SU-DHL-6 (cell line): ENCODE results near the gene ORMDL3.

Source experiments
- H2AFZ ChIP-seq: fragments of 200-600 bp; sonication (generic); 2 replicates; pipeline ENCODE4 v1.6.1; 2014; ENCODE audit warnings: low read depth, mild to moderate bottlenecking, moderate library complexity, mixed read lengths, antibody characterized with exemption, low read length; ENCODE audit not compliant: severe bottlenecking
- H3F3A ChIP-seq: fragments of 200-600 bp; shearing (Covaris generic); 2 replicates; pipeline ENCODE4 v1.6.0; 2016; ENCODE audit warnings: antibody characterized with exemption, mild to moderate bottlenecking; ENCODE audit not compliant: insufficient read depth
- H3K27ac ChIP-seq: fragments of 200-600 bp; sonication (generic); 2 replicates; pipeline ENCODE4 v1.5.1; 2016; ENCODE audit warnings: low read depth, mild to moderate bottlenecking, low read length, moderate library complexity, mixed read lengths
- H3K27me3 ChIP-seq: fragments of 200-600 bp; sonication (generic), shearing (Covaris generic); 2 replicates; pipeline ENCODE4 v1.6.0; 2014; ENCODE audit warnings: mild to moderate bottlenecking, low read length
- H3K36me3 ChIP-seq: fragments of 200-600 bp; sonication (generic); 2 replicates; pipeline ENCODE4 v1.6.1; 2014; ENCODE audit warnings: mild to moderate bottlenecking, low read length, mixed read lengths
- H3K4me2 ChIP-seq: fragments of 300-600, 200-600 bp; shearing (Covaris generic), sonication (generic); 2 replicates; pipeline ENCODE4 v1.6.0; 2014; ENCODE audit warnings: low read length, low read depth, mild to moderate bottlenecking; ENCODE audit not compliant: poor library complexity, severe bottlenecking
- H3K4me3 ChIP-seq: fragments of 200-600 bp; sonication (generic); 2 replicates; pipeline ENCODE4 v1.5.1; 2014; ENCODE audit warnings: antibody characterized with exemption, low read length, mild to moderate bottlenecking, mixed read lengths; ENCODE audit not compliant: insufficient read depth, poor library complexity, severe bottlenecking
- H3K79me2 ChIP-seq: fragments of 200-600 bp; sonication (generic); 2 replicates; pipeline ENCODE4 v1.6.1; 2014; ENCODE audit warnings: mild to moderate bottlenecking, low read length, moderate library complexity; ENCODE audit not compliant: insufficient read depth
- H3K9ac ChIP-seq: fragments of 200-600 bp; sonication (generic); 2 replicates; pipeline ENCODE4 v1.7.0; 2014; ENCODE audit warnings: mild to moderate bottlenecking, low read length
- H3K9me2 ChIP-seq: fragments of 200-600 bp; sonication (generic); replicated peaks from 2 replicates; pipeline ENCODE4 v1.6.1; 2014; ENCODE audit warnings: low read length; ENCODE audit not compliant: insufficient read depth
- H3K9me3 ChIP-seq: fragments of 200-600 bp; sonication (generic); 2 replicates; pipeline ENCODE4 v1.6.1; 2014; ENCODE audit warnings: low read length, mixed read lengths; ENCODE audit not compliant: insufficient read depth
- H4K20me1 ChIP-seq: fragments of 200-600 bp; sonication (generic); 2 replicates; pipeline ENCODE4 v1.6.1; 2014; ENCODE audit warnings: low read depth, mild to moderate bottlenecking, antibody characterized with exemption, low read length, moderate library complexity, mixed read lengths
- CTCF ChIP-seq: fragments of 200-600 bp; sonication (generic); IDR thresholded peaks from one replicate; pipeline ENCODE4 v1.5.1; 2017; ENCODE audit warnings: antibody characterized with exemption, mild to moderate bottlenecking, low read length, moderate library complexity; ENCODE audit not compliant: insufficient read depth, poor library complexity, severe bottlenecking
- EZH2phosphoT487 ChIP-seq: fragments of 200-600 bp; sonication (generic), shearing (Covaris generic); conservative IDR thresholded peaks from 2 replicates; pipeline ENCODE4 v1.6.1; 2018; ENCODE audit warnings: mild to moderate bottlenecking, antibody characterized with exemption, low read length, moderate library complexity, mixed read lengths

The ORMDL3 gene

GRCh38 chr17:39935909-39936308 lies 8.5 kb upstream of the ORMDL3 start:
- no peaks in the 10 kb centered on the region for H3F3A ChIP-seq
- no peak overlapping the region for H3K4me3 ChIP-seq
- no peaks in the 10 kb centered on the region for H3K79me2 ChIP-seq
- no peaks in the 10 kb centered on the region for H3K36me3 ChIP-seq
- H2AFZ ChIP-seq = no peak overlapping the region
- H3K9me2 ChIP-seq = no peaks in the 10 kb centered on the region
- no peak overlapping the region for H3K9ac ChIP-seq
- H3K4me2 ChIP-seq = no peak overlapping the region
- no peaks in the 10 kb centered on the region for H3K27me3 ChIP-seq
- H4K20me1 ChIP-seq = no peaks in the 10 kb centered on the region
- no peak overlapping the region for H3K27ac ChIP-seq
- H3K9me3 ChIP-seq = no peaks in the 10 kb centered on the region
- no peak for TF ChIP-seq EZH2phosphoT487

GRCh38 chr17:39934324-39934723 lies 6.9 kb upstream of the ORMDL3 start:
- no peaks in the 10 kb centered on the region for H3K9me3 ChIP-seq

DNA sequence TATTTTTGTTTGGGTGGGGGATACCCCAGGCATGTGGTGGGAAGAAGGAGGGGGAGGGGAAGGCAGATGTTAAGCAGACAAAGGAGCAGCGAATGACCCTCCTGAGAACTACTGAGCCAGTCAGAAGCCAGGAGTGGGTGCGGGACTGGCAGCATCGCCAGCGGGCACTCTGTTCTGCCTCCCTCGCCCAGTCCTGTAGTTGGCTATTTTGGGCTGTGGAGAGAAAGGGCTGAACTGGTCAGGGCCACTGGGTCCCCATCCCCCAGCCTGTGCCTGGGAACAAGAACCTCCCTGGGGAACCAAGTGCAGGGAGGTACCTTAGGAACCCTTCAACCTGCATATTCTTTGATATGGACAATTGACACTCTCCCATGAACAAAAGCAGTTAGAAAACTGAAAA lies 6.5 kb upstream of the ORMDL3 start:
- Histone ChIP-seq H3K4me2 (no peak overlapping the region), H3F3A (no peaks in the 10 kb centered on the region), H3K9me2 (no peaks in the 10 kb centered on the region), H2AFZ (no peak overlapping the region), H3K9me3 (no peaks in the 10 kb centered on the region), H3K27me3 (no peaks in the 10 kb centered on the region), H3K27ac (no peak overlapping the region), H3K9ac (no peak overlapping the region), H3K4me3 (no peak overlapping the region), H4K20me1 (no peaks in the 10 kb centered on the region), H3K79me2 (no peaks in the 10 kb centered on the region), H3K36me3 (no peaks in the 10 kb centered on the region)
- no peak for TF ChIP-seq EZH2phosphoT487
- no peak for TF ChIP-seq CTCF

More at GRCh38 chr17:39934324-39934723, 6.9 kb upstream of the ORMDL3 start:
- H3K9me2 ChIP-seq = no peaks in the 10 kb centered on the region
- no peaks in the 10 kb centered on the region for H3K27me3 ChIP-seq
- no peak overlapping the region for H2AFZ ChIP-seq
- no peaks in the 10 kb centered on the region for H4K20me1 ChIP-seq
- H3K4me3 ChIP-seq = no peak overlapping the region
- H3K4me2 ChIP-seq = no peak overlapping the region
- no peak overlapping the region for H3K9ac ChIP-seq
- no peaks in the 10 kb centered on the region for H3K79me2 ChIP-seq
- H3K36me3 ChIP-seq = no peaks in the 10 kb centered on the region
- TF ChIP-seq EZH2phosphoT487 = no peak
- no peak for TF ChIP-seq CTCF
- H3K27ac ChIP-seq = no peak overlapping the region
- H3F3A ChIP-seq = no peaks in the 10 kb centered on the region

DNA sequence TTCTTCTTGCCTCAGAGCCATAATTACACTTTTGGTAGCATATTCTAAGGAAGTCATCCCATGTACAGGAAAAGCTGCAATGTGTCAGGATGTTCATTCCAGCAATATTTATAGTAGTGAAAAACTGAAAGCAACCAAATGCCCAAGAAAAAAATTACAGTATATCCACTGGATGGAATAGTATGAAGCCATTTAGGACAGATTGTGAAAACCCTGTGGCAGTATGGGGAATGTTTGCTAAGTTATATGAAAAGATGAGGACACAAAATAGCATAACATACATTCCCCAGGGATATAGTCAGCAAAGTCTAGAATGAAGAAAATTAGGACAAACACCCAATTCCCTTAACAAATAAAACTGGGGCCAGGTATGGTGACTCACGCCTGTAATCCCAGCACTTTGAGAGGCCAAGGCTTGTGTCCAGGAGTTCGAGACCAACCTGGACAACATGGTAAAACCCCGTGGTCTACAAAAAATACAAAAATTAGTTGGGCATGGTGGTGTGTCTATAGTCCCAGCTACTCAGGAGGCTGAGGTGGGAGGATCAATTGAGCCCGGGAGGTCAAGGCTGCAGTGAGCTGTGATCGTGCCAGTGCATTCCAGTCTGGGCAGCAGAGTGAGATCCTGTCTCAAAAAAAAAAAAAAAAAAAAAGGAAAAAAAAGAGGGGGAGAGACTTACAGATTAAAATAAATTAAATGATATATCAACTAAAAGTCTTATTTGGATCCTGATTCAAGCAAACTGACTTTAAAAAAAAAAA lies 2.4 kb upstream of the ORMDL3 start:
- no peaks in the 10 kb centered on the region for H3K9me2 ChIP-seq
- no peak overlapping the region for H3K4me3 ChIP-seq
- no peak overlapping the region for H3K27ac ChIP-seq
- peaks cover 25% of the 10 kb centered on the region for H3K79me2 ChIP-seq
- H4K20me1 ChIP-seq = no peaks in the 10 kb centered on the region
- no peaks in the 10 kb centered on the region for H3K9me3 ChIP-seq
- TF ChIP-seq EZH2phosphoT487 (no peak), CTCF (no peak)
- no peak overlapping the region for H3K9ac ChIP-seq
- no peak overlapping the region for H3K4me2 ChIP-seq
- H3K27me3 ChIP-seq = no peaks in the 10 kb centered on the region
- no peaks in the 10 kb centered on the region for H3K36me3 ChIP-seq
- no peaks in the 10 kb centered on the region for H3F3A ChIP-seq
- H2AFZ ChIP-seq = no peak overlapping the region
